GM18502 (cell line): ENCODE results near the gene ICAM4.
A peak's percentile ranks its signal among the peaks of the same experiment; 100 is the strongest.
"Not testable (repeated sequence)": the region's sequence is repeated elsewhere in the genome, so short reads cannot be mapped to it uniquely, and the experiment has no call there.

Experiments used
- ATAC-seq: cut with Tn5 transposase; IDR thresholded peaks from one replicate; pipeline ENCODE4 v1.9.1; 2021; ENCODE audit warnings: mild to moderate bottlenecking; ENCODE audit not compliant: unreplicated experiment, poor library complexity

Gene ICAM4

GRCh38 chr19:10268071-10268470, 18.7 kb upstream of the ICAM4 start:
- ATAC-seq = no peak

- ATAC-seq = peak; percentile 37
Observed at GRCh38 chr19:10269333-10270179, 17.2 kb upstream of the ICAM4 start.

DNA sequence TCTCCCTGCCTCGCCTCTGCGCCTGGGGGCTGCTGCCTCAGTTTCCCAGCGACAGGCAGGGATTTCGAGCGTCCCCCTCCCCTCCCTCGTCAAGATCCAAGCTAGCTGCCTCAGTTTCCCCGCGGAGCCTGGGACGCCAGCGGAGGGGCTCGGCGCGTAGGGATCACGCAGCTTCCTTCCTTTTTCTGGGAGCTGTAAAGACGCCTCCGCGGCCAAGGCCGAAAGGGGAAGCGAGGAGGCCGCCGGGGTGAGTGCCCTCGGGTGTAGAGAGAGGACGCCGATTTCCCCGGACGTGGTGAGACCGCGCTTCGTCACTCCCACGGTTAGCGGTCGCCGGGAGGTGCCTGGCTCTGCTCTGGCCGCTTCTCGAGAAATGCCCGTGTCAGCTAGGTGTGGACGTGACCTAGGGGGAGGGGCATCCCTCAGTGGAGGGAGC, 16.6 kb upstream of the ICAM4 start:
- peak; percentile 38 for ATAC-seq

DNA sequence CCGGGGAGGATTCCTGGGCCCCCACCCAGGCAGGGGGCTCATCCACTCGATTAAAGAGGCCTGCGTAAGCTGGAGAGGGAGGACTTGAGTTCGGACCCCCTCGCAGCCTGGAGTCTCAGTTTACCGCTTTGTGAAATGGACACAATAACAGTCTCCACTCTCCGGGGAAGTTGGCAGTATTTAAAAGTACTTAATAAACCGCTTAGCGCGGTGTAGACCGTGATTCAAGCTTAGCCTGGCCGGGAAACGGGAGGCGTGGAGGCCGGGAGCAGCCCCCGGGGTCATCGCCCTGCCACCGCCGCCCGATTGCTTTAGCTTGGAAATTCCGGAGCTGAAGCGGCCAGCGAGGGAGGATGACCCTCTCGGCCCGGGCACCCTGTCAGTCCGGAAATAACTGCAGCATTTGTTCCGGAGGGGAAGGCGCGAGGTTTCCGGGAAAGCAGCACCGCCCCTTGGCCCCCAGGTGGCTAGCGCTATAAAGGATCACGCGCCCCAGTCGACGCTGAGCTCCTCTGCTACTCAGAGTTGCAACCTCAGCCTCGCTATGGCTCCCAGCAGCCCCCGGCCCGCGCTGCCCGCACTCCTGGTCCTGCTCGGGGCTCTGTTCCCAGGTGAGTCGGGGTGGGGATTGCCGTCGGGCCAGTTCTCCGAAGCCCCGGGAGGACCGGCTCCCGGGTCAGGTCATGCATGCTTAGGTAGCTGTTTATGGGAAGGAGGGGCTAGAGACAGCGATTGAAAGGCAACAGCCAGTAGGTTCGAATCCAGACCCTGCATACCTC, 15.9 kb upstream of the ICAM4 start, which contains the start of gene ICAM1:
Gene ICAM1, plus strand, starts transcription at position 505 of the 779 bp plus-strand sequence. Its CDS starts 40 bp downstream, at position 545.
- ATAC-seq = peak; percentile 45

- peak; percentile 33 for ATAC-seq
Observed at GRCh38 chr19:10271543-10272086, 15.1 kb upstream of the ICAM4 start.

- ATAC-seq = no peak
Observed at GRCh38 chr19:10274589-10274988, 12.2 kb upstream of the ICAM4 start.

- ATAC-seq = no peak
Observed at GRCh38 chr19:10277795-10278589, 8.8 kb upstream of the ICAM4 start.

- ATAC-seq = no peak
Observed at GRCh38 chr19:10278935-10279334, 7.8 kb upstream of the ICAM4 start.

GRCh38 chr19:10279737-10280442, 6.9 kb upstream of the ICAM4 start:
- ATAC-seq = no peak

- not testable (repeated sequence) for ATAC-seq
Observed at GRCh38 chr19:10282043-10282442, 4.7 kb upstream of the ICAM4 start.

DNA sequence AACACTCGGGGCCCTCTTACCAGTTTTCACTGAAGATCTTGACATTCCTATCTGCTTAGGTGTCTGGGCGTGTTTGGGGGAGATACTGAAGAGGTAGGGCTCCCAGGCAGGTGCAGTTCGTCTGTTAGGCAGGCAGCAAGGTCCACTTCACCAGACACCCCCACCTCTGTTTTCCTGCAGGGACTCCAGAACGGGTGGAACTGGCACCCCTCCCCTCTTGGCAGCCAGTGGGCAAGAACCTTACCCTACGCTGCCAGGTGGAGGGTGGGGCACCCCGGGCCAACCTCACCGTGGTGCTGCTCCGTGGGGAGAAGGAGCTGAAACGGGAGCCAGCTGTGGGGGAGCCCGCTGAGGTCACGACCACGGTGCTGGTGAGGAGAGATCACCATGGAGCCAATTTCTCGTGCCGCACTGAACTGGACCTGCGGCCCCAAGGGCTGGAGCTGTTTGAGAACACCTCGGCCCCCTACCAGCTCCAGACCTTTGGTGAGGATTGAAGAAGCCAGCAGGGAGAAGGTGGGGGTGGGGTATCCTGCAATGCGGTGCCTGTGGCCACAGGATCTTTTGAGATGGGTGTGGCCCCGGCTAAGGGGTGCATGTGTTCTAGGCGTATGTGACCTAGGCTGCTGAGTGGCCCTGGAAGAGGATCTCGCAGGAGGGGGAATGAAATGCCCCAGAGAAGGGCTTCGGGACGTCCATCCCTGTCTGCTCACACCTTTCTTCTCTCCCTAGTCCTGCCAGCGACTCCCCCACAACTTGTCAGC, 3.3 kb upstream of the ICAM4 start:
- ATAC-seq = no peak

DNA sequence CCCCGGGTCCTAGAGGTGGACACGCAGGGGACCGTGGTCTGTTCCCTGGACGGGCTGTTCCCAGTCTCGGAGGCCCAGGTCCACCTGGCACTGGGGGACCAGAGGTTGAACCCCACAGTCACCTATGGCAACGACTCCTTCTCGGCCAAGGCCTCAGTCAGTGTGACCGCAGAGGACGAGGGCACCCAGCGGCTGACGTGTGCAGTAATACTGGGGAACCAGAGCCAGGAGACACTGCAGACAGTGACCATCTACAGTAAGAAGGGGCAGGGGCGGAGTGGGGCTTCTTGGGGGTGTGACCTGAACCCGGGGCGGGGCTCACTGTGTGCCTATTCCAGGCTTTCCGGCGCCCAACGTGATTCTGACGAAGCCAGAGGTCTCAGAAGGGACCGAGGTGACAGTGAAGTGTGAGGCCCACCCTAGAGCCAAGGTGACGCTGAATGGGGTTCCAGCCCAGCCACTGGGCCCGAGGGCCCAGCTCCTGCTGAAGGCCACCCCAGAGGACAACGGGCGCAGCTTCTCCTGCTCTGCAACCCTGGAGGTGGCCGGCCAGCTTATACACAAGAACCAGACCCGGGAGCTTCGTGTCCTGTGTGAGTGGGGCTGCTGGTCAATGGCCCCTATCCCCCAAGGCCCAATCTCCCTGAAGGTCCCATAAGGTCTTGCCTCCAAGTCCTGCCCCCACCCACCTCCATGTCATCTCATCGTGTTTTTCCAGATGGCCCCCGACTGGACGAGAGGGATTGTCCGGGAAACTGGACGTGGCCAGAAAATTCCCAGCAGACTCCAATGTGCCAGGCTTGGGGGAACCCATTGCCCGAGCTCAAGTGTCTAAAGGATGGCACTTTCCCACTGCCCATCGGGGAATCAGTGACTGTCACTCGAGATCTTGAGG, 2.4 kb upstream of the ICAM4 start:
- ATAC-seq = no peak

GRCh38 chr19:10284960-10285278, 1.8 kb upstream of the ICAM4 start:
- no peak for ATAC-seq

DNA sequence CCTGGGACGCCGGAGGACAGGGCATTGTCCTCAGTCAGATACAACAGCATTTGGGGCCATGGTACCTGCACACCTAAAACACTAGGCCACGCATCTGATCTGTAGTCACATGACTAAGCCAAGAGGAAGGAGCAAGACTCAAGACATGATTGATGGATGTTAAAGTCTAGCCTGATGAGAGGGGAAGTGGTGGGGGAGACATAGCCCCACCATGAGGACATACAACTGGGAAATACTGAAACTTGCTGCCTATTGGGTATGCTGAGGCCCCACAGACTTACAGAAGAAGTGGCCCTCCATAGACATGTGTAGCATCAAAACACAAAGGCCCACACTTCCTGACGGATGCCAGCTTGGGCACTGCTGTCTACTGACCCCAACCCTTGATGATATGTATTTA, 1.4 kb upstream of the ICAM4 start:
- no peak for ATAC-seq

DNA sequence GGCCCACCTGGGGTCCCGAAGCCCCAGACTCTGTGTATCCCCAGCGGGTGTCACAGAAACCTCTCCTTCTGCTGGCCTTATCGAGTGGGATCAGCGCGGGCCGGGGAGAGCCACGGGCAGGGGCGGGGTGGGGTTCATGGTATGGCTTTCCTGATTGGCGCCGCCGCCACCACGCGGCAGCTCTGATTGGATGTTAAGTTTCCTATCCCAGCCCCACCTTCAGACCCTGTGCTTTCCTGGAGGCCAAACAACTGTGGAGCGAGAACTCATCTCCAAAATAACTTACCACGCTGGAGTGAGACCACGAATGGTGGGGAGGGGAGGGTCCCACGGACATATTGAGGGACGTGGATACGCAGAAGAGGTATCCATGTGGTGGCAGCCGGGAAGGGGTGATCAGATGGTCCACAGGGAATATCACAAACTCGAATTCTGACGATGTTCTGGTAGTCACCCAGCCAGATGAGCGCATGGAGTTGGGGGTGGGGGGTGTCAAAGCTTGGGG, 2.0 kb downstream of the ICAM4 start:
- no peak for ATAC-seq

- ATAC-seq = no peak
Observed at GRCh38 chr19:10289167-10289835, 2.5 kb downstream of the ICAM4 start.

- ATAC-seq = no peak
Observed at GRCh38 chr19:10289836-10290356, 3.1 kb downstream of the ICAM4 start, which contains the start of gene ICAM5. TSS of gene ICAM5 (plus strand) at chr19:10289952. CDS start at chr19:10290044, 92 bp downstream.
